GM19452 (cell line): ENCODE results near the gene TRA2B.

Source experiments
- ATAC-seq: cut with Tn5 transposase; IDR thresholded peaks from one replicate; pipeline ENCODE4 v1.9.1; 2021; ENCODE audit not compliant: unreplicated experiment

TRA2B gene

GRCh38 chr3:185954366-185954723 lies 16.5 kb upstream of the TRA2B start:
- no peak for ATAC-seq

- ATAC-seq = no peak
Measured at GRCh38 chr3:185950728-185951127, 12.9 kb upstream of the TRA2B start.

- no peak for ATAC-seq
Measured at GRCh38 chr3:185949515-185949914, 11.7 kb upstream of the TRA2B start.

DNA sequence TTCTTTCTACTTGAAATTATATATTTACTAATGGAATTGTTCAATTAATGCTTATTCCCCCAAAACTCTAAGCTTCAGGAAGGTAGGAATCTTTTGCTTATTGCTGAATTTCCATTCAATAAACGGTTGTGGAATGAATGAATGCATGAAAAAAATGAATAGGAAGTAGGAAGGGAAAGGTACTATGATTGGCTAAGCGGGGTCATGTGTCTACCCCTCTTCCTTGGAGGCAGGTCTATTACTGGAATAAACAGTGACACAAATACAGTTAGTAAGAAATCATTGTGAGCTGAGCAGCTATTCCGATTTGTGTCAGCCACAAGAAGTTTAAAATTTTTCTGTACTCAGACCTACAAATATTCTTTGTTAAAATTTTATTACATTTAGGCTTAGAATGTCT lies 10.5 kb upstream of the TRA2B start:
- ATAC-seq = no peak

- peak; percentile 9 for ATAC-seq
Measured at GRCh38 chr3:185943760-185944106, 5.9 kb upstream of the TRA2B start.

GRCh38 chr3:185942907-185943759 lies 5.3 kb upstream of the TRA2B start:
- ATAC-seq = peak; percentile 91

GRCh38 chr3:185942396-185942795 lies 4.6 kb upstream of the TRA2B start:
- no peak for ATAC-seq

DNA sequence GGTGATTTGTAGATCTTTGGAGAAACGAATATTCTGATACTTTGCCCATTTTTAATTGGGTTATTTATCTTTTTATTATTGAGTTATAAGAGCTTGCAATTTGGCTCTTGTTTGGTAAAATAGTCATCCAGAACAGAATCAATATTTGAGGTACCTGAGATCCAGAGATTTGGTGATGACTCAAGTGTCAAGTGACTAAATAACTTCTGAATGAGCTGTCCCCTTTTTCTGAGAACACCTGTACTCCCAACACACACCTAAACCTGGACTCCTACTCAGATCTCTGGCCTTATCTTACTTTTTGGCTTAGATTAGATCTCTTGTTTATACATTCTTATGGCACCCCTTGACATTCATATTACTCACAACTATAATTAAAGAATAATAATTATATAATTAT lies 3.1 kb upstream of the TRA2B start:
- no peak for ATAC-seq

DNA sequence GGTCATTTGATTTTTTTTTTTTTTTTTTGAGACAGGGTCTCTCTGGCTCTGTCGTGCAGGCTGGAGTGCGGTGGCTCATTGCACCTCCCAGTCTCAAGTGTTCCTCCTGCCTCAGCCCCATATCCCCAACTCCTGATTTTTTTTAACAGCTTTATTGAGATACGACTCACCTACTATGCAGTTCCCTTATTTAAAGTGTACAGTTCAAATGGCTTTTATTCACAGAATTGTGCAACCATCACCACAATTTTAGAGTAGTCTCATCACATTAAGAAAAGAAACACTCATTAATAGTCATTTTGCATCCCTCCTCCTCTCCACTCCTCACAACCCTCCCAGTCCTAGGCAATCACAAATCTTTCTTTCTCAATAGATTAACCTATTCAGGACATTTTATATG lies 1.9 kb upstream of the TRA2B start:
- ATAC-seq = no peak

DNA sequence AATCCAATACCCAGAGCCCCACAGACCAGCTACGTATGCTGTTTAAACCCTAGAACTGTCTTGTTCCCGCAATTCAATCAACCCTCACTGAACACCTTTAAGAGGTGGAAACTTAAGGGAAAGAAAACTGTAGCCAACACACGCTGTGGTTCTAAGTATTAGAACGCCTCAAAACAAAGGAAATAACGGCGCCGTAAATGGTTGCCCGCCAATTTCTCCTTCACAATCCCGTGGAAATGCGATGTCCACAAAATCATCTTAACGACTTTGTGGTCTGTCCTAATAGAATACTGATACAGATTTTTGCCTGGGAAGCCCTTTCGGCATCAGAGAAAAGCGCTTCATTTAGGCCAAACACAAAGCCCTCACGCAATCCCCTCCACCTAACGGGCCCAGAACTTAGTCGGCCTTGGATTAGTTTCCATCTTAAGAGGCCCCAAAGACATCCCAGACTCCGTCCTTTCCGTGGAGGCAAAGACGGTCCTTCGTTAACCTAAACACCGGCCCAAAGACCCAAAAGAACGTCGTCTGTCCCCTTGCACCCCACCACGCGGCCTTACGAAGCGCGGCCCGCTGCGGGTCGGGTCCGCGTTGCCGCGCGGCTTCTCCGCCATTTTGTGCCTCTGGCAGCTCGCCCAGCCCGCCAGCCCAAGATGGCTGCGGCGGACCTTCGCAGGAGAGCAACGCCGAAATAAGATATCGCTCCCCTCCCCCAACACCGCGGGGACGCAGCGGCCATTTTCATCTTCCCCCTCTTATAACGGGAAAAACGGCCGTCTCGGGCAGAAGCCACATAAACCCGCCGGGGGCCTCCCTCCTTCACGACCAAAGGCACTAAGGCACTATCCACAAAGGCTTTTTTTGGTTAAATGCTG lies 763 bp downstream of the TRA2B start:
- peak; percentile 49 for ATAC-seq

DNA sequence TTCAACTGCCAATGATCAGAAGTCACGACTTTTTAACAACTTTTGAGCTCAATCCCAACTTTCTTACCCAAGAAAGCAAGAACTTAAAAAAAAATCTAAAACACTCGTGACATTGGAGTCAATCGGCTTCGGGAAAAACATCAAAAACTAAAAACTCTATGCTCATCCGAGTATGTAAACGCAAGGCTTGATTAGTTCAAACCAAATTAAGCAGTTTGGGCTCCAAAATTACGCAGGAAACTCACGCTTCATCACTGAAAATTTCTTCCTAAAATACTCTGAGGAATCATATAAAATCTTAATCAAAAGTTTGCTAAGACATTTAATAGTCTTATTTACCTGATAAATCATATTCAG lies 1.6 kb downstream of the TRA2B start:
- no peak for ATAC-seq

DNA sequence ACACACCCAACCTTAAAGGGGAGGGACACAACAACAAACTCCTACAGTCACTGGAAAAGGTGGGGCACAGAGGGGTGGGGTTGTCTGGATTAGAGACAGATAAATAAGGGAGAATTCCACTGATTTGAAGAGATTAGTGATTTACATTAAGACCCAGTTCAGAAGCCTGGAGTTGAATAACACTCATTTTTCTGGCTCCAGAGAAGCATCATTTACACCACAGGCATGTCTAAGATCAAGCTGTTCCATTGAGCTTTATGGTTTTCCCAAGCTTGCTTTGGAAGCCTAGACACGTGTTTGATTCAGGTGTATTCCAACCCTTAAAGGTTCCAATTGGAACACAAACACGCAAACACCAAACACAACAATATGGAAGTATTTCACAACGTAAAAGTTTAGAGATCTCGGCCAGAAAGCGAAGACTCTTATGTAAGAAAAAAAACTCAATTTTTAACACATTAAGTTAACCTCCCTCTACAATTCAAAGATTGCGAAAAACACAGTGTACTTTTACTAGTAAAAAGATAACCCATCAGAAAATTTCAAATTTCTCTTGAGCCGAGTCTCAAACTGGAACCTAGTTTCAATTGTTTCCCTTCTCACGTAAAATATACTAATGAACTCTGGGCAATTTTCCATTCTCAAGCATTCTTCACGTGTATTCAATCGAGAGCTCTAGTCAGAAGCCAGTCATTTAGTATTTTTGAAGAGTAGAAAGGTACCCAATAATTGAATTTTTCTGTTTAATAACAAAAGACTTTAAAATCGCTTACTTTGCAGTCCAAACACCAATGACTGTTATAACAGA lies 2.1 kb downstream of the TRA2B start:
- no peak for ATAC-seq

DNA sequence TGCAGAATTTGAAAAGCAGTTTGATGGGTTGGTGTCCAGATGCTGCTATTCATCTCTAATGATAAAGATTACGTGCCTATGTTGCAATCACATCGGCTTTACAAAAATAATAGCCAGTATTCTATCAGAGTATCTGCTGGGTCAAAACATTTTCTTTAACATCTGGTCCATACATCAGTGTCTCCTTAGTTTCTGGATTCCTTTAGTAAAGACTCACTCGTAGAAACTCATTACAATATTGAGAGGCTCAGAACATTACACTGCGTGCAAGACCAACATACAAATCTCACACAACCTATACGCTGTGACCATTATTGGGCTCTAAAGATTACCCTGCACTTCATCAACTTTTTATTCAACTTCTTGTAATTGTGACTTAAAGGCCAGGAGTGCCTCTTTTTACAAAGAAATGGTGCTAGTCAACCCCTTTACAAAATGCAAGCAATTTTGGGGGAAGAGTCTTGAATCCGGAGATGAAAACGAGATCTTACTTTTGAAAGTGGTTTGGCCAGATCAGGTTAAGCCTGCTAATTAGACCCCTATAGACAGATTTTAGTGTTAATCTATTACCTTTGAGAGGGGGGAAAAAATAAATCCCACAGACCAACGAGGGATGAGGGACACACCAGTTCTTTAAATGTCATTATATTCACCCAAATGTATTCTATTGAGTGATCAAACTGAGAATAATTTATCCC lies 2.9 kb downstream of the TRA2B start:
- no peak for ATAC-seq

- ATAC-seq = no peak
Measured at GRCh38 chr3:185934174-185934557, 3.6 kb downstream of the TRA2B start.

DNA sequence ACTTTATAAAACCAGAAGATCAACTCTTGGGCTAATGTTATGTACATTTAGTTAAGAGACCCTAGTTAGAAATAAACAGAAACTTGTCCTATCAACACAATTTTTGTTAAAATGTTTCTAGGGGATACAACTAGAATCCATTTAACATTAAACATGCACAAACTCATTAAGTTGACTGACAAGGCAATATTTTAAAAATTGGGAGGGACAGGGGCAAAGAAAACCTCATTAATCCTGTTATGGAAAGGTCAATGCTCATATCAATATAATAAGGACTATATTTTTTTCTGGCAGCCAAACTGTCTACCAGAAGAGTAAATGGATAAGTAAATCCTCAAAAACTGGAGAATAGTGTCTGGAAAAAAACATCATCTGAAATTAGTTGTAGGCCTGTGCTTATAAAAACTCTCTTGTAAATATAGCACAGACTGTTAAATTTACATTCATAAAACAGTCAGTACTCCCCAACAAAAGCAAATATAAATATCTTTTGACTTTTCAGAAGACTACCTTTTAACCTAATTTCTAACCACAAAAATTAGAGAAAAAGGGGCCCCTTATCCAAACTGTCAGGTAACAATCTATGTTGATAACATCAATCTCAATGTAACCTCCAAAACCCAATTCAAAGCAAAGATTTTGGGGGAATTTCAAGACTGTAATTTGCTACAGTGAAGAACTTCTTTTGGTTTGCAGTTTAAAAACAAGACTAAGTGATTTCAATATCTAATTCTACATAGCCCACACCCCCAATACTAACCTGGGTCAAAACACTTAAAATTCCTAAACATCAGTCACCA lies 4.2 kb downstream of the TRA2B start:
- no peak for ATAC-seq

DNA sequence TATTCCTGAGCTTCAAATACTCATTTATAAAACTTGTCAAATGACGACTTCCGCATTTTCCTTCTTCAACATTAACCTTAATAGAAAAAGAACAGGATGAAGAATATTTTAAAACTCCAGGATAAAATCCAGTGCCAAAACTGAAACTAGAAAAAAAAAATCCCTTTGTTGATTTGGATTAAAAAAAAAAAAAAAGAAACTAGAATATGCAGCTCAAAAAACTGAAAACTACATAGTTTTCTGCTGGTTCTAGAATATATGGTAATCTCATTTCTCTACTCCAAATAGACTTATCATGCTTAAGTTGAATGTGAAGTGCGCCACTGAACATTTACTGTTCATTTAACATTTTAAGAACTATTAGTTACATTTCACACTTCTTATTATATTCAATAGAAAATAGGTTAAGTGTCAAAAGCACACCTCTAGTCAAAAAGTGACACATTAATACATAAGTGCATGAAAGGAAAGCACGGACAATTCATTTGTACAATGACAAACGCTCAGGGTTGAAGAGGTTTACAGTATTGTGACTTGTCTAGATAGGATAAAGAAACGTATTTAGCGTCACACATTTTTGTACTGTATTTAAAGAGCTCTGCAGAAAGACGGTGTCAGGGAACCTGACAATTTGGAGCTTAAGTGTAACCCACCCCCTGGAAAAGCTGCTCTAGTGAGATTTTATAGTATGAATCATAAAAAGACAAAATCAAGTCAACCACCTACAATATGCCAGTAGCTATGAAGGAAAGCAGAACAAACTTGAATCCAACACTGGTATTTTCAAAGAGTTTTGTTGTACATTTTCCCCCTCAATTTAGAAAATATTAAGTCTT lies 5.8 kb downstream of the TRA2B start:
- no peak for ATAC-seq

GRCh38 chr3:185930393-185931107 lies 7.3 kb downstream of the TRA2B start:
- ATAC-seq = no peak
